Mucosa of stomach (tissue), 1 donor: Measurements from ENCODE around the gene GALNT17.
"Not testable (repeated sequence)": the region's sequence is repeated elsewhere in the genome, so short reads cannot be mapped to it uniquely, and the experiment has no call there.

ENCODE experiments used
- H3K27me3 ChIP-seq: one replicate; pipeline ENCODE4 v1.7.0; 2013; ENCODE audit warnings: mild to moderate bottlenecking, low read length; ENCODE audit not compliant: control insufficient read depth, insufficient read depth
- H3K36me3 ChIP-seq: one replicate; pipeline ENCODE4 v1.7.0; 2013; ENCODE audit warnings: low read length; ENCODE audit not compliant: control insufficient read depth, insufficient read depth
- H3K4me1 ChIP-seq: one replicate; pipeline ENCODE4 v1.7.0; 2013; ENCODE audit warnings: mild to moderate bottlenecking, low read length; ENCODE audit not compliant: control insufficient read depth, insufficient read depth
- H3K4me3 ChIP-seq: one replicate; pipeline ENCODE4 v1.7.0; 2013; ENCODE audit warnings: low read length
- H3K9ac ChIP-seq: one replicate; pipeline ENCODE4 v1.7.0; 2013; ENCODE audit warnings: mild to moderate bottlenecking, low read length, moderate library complexity
- H3K9me3 ChIP-seq: one replicate; pipeline ENCODE4 v1.7.0; 2013; ENCODE audit warnings: mild to moderate bottlenecking, low read length, moderate library complexity; ENCODE audit not compliant: control insufficient read depth
- donor health status: Pancreatic carcinoma.

Gene GALNT17

GRCh38 chr7:71212433-71212832, 80.5 kb downstream of the GALNT17 start:
- H3K36me3 ChIP-seq, H3K9ac ChIP-seq, H3K4me1 ChIP-seq, H3K27me3 ChIP-seq, H3K4me3 ChIP-seq, H3K9me3 ChIP-seq: not testable (repeated sequence)

GRCh38 chr7:71216211-71216610, 84.3 kb downstream of the GALNT17 start:
- H3K9ac ChIP-seq: no peak overlapping the region
- H3K4me1 ChIP-seq: no peaks in the 10 kb centered on the region
- H3K27me3 ChIP-seq: no peaks in the 10 kb centered on the region
- no peak overlapping the region for H3K4me3 ChIP-seq
- no peaks in the 10 kb centered on the region for H3K9me3 ChIP-seq
- no peaks in the 10 kb centered on the region for H3K36me3 ChIP-seq

- no peak overlapping the region for H3K9ac ChIP-seq
- no peaks in the 10 kb centered on the region for H3K9me3 ChIP-seq
- no peak overlapping the region for H3K4me3 ChIP-seq
- no peaks in the 10 kb centered on the region for H3K27me3 ChIP-seq
- no peaks in the 10 kb centered on the region for H3K36me3 ChIP-seq
- no peaks in the 10 kb centered on the region for H3K4me1 ChIP-seq
These were observed 88.3 kb downstream of the GALNT17 start for GRCh38 chr7:71220210-71220695.

- Histone ChIP-seq H3K4me1 (no peaks in the 10 kb centered on the region), H3K9me3 (no peaks in the 10 kb centered on the region), H3K27me3 (no peaks in the 10 kb centered on the region), H3K9ac (no peak overlapping the region), H3K4me3 (no peak overlapping the region), H3K36me3 (no peaks in the 10 kb centered on the region)
These were observed 89.1 kb downstream of the GALNT17 start for GRCh38 chr7:71221049-71221448.

GRCh38 chr7:71221549-71221948, 89.6 kb downstream of the GALNT17 start:
- Histone ChIP-seq H3K27me3 (no peaks in the 10 kb centered on the region), H3K4me1 (no peaks in the 10 kb centered on the region)

GRCh38 chr7:71227126-71227525, 95.2 kb downstream of the GALNT17 start:
- Histone ChIP-seq H3K4me3 (no peak overlapping the region), H3K27me3 (no peaks in the 10 kb centered on the region), H3K9ac (no peak overlapping the region), H3K4me1 (no peaks in the 10 kb centered on the region), H3K36me3 (no peaks in the 10 kb centered on the region), H3K9me3 (no peaks in the 10 kb centered on the region)

More at GRCh38 chr7:71221549-71221948, 89.6 kb downstream of the GALNT17 start:
- H3K9ac ChIP-seq: no peak overlapping the region
- no peaks in the 10 kb centered on the region for H3K9me3 ChIP-seq
- no peak overlapping the region for H3K4me3 ChIP-seq
- H3K36me3 ChIP-seq: no peaks in the 10 kb centered on the region

- Histone ChIP-seq H3K4me1 (no peaks in the 10 kb centered on the region), H3K27me3 (no peaks in the 10 kb centered on the region), H3K4me3 (no peak overlapping the region), H3K9ac (no peak overlapping the region), H3K36me3 (no peaks in the 10 kb centered on the region), H3K9me3 (no peaks in the 10 kb centered on the region)
These were observed 97.2 kb downstream of the GALNT17 start for GRCh38 chr7:71229148-71229547.

DNA sequence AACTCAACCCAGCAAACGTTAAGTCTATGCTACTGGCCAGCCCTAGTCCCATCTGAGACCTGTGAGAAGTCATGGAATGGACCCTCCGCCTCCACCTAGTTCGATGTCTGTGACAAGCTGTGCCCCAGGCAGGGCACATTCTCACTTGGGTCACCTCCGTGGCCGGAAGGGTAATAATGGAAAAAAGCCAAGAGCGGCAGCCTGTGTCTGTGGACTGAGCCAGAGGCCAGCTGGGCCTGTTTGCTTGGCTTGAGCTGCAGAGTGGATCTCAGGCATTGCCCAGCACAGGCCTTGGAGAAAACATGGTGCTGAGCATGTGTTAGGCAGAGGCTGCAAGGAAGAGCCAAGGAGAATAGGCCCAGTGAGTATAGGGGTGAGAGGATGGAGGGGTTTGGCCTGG, 97.8 kb downstream of the GALNT17 start:
- Histone ChIP-seq H3K4me3 (no peak overlapping the region), H3K9ac (no peak overlapping the region), H3K4me1 (no peaks in the 10 kb centered on the region), H3K9me3 (no peaks in the 10 kb centered on the region), H3K36me3 (no peaks in the 10 kb centered on the region), H3K27me3 (no peaks in the 10 kb centered on the region)

DNA sequence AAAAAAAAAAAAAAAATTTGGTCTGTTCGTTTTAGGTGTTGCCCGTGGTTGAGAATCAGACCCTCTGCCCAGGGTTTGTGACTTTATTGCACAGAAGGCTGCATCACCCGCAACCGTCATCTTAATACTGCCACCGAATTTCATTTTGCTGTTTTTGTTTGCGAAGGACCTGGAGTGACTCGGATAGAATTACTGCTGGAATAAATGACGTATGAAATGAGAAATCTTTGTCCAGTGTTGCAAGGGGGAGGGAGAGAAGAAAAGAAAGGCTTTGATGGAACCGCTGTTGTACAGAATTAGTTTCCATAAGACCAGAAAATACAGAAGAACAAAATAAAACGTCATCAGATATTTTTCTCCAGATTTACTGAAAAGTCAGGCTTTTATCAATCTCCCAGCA, 103.3 kb downstream of the GALNT17 start:
- Histone ChIP-seq H3K4me3 (no peak overlapping the region), H3K36me3 (no peaks in the 10 kb centered on the region), H3K4me1 (no peaks in the 10 kb centered on the region), H3K27me3 (no peaks in the 10 kb centered on the region), H3K9ac (no peak overlapping the region), H3K9me3 (no peaks in the 10 kb centered on the region)

- no peak overlapping the region for H3K9ac ChIP-seq
- H3K4me3 ChIP-seq: no peak overlapping the region
- no peaks in the 10 kb centered on the region for H3K27me3 ChIP-seq
- no peaks in the 10 kb centered on the region for H3K9me3 ChIP-seq
- no peaks in the 10 kb centered on the region for H3K4me1 ChIP-seq
- H3K36me3 ChIP-seq: no peaks in the 10 kb centered on the region
These were observed 104.5 kb downstream of the GALNT17 start for GRCh38 chr7:71236230-71237105.

- no peak overlapping the region for H3K4me3 ChIP-seq
- no peaks in the 10 kb centered on the region for H3K9me3 ChIP-seq
- H3K4me1 ChIP-seq: no peaks in the 10 kb centered on the region
- H3K27me3 ChIP-seq: no peaks in the 10 kb centered on the region
- no peaks in the 10 kb centered on the region for H3K36me3 ChIP-seq
- H3K9ac ChIP-seq: no peak overlapping the region
These were observed 106.0 kb downstream of the GALNT17 start for GRCh38 chr7:71237945-71238344.

DNA sequence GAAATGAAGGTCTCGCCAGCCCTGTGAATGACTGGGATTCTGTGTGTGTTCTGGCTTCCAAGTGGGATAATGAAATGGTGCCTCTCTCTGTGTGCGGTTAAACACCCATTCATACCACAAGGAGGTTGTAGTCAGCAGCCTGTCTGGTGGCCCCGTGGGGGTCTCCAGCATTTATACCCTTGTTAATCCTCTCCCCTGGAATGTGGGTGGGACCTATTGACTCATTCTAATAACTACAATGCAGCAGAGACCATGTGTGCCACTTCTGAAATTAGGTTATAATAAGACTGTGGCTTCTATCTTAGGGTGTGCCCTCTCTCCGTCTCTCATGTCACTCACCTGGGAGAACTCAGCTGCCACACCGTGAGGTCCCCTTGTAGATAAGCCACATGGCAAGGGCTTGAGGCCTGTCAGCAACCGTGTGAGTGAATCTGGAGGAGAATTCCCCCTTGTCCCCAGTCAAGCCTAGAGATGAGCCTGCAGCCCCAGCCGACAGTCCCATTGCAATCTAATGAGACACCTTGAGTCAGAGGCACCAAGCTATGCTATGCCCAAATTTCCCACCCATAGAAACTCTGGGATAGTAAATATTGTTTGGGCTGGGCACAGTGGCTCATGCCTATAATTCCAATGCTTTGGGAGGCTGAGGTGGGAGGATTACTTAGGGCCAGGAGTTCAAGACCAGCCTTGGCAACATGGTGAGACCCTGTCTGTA, 106.8 kb downstream of the GALNT17 start:
- Histone ChIP-seq H3K4me3 (no peak overlapping the region), H3K9ac (no peak overlapping the region), H3K4me1 (no peaks in the 10 kb centered on the region), H3K27me3 (no peaks in the 10 kb centered on the region), H3K9me3 (no peaks in the 10 kb centered on the region), H3K36me3 (no peaks in the 10 kb centered on the region)
